Loucy (cell line): ENCODE results near the gene GFRA3.

Experiments used
- EZH2phosphoT487 ChIP-seq: fragments of 200-600 bp; IDR thresholded peaks from 2 replicates; pipeline ENCODE4 v1.6.1; 2018; ENCODE audit warnings: antibody characterized with exemption, mild to moderate bottlenecking, moderate library complexity, borderline replicate concordance
- TF ChIP-seq, protein P1 (sequence below): fragments of 200-600 bp; sonication (generic); conservative IDR thresholded peaks from 2 replicates; pipeline ENCODE4 v1.5.1; 2014; ENCODE audit warnings: mild to moderate bottlenecking, antibody characterized with exemption, low read length

DNA sequence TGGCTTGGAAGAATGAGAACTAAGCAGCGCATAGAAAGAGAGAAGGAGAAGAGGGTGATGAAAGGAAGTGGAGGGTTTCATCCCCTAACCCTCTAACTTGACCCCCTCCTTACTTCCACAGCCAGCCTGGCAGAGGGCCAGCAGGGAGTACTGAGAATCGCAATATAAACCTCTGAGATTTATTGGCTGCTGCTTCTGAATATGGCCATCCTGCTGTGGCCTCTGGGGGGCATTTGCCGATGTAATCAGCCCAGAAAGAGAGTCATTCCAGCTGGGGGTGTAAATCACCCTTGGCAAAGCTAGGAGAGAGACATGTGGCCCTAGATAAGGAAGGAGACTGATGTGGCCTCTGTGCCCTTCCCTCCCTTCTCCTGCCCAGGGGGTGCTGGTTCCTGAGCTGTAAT lies 960 bp upstream of the GFRA3 start:
- TF ChIP-seq EZH2phosphoT487: no peak
- TF ChIP-seq, protein P1, sequence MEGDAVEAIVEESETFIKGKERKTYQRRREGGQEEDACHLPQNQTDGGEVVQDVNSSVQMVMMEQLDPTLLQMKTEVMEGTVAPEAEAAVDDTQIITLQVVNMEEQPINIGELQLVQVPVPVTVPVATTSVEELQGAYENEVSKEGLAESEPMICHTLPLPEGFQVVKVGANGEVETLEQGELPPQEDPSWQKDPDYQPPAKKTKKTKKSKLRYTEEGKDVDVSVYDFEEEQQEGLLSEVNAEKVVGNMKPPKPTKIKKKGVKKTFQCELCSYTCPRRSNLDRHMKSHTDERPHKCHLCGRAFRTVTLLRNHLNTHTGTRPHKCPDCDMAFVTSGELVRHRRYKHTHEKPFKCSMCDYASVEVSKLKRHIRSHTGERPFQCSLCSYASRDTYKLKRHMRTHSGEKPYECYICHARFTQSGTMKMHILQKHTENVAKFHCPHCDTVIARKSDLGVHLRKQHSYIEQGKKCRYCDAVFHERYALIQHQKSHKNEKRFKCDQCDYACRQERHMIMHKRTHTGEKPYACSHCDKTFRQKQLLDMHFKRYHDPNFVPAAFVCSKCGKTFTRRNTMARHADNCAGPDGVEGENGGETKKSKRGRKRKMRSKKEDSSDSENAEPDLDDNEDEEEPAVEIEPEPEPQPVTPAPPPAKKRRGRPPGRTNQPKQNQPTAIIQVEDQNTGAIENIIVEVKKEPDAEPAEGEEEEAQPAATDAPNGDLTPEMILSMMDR: peak; percentile 36; the same call in 1 of the 2 replicates
